HG02840 (cell line): Measurements from ENCODE around the gene ANAPC4.
"Not testable (repeated sequence)": the region's sequence is repeated elsewhere in the genome, so short reads cannot be mapped to it uniquely, and the experiment has no call there.

Source experiments
- ATAC-seq: cut with Tn5 transposase; IDR thresholded peaks from one replicate; pipeline ENCODE4 v1.9.1; 2021; ENCODE audit warnings: mild to moderate bottlenecking, moderate library complexity, moderate number of reproducible peaks; ENCODE audit not compliant: unreplicated experiment, low FRiP score

ANAPC4 gene, protein sequence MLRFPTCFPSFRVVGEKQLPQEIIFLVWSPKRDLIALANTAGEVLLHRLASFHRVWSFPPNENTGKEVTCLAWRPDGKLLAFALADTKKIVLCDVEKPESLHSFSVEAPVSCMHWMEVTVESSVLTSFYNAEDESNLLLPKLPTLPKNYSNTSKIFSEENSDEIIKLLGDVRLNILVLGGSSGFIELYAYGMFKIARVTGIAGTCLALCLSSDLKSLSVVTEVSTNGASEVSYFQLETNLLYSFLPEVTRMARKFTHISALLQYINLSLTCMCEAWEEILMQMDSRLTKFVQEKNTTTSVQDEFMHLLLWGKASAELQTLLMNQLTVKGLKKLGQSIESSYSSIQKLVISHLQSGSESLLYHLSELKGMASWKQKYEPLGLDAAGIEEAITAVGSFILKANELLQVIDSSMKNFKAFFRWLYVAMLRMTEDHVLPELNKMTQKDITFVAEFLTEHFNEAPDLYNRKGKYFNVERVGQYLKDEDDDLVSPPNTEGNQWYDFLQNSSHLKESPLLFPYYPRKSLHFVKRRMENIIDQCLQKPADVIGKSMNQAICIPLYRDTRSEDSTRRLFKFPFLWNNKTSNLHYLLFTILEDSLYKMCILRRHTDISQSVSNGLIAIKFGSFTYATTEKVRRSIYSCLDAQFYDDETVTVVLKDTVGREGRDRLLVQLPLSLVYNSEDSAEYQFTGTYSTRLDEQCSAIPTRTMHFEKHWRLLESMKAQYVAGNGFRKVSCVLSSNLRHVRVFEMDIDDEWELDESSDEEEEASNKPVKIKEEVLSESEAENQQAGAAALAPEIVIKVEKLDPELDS

GRCh38 chr4:25376754-25377571 is at the start of gene ANAPC4:
Gene ANAPC4, plus strand, starts transcription at chr4:25377263. Its CDS starts 165 bp downstream, at chr4:25377428.
- peak; percentile 96 for ATAC-seq

GRCh38 chr4:25328463-25328862 is 48.6 kb upstream of the ANAPC4 start:
- not testable (repeated sequence) for ATAC-seq

- ATAC-seq, result no peak
Observed at GRCh38 chr4:25330335-25330734, 46.7 kb upstream of the ANAPC4 start.

GRCh38 chr4:25330905-25331808 is 45.9 kb upstream of the ANAPC4 start:
- ATAC-seq, result peak; percentile 62

- ATAC-seq, result no peak
Observed at GRCh38 chr4:25343671-25344070, 33.4 kb upstream of the ANAPC4 start.

DNA sequence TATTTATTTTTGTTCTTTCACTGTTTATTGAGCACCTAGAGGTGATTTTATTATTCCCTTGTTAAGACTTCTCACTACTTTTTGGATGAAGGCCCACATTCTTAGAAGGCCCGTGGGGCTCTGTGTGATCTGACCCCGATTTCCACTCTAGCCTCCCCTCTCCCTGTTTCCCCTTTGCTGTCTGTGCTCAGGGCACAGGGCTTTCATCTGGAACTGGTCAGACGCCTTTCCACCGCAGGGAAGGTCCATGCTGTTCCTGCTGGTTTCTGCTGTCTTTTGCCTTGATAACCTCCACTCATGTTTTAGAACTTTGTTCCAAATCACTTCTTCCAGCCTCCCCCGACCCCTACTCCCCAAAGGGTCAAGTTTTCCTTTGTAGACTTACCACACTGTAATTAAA is 31.3 kb upstream of the ANAPC4 start:
- no peak for ATAC-seq

- no peak for ATAC-seq
Observed at GRCh38 chr4:25346913-25347312, 30.1 kb upstream of the ANAPC4 start.

GRCh38 chr4:25347473-25347872 is 29.6 kb upstream of the ANAPC4 start:
- no peak for ATAC-seq

- ATAC-seq, result no peak
Observed at GRCh38 chr4:25347971-25348370, 29.1 kb upstream of the ANAPC4 start.

GRCh38 chr4:25350561-25350960 is 26.5 kb upstream of the ANAPC4 start:
- ATAC-seq, result no peak

GRCh38 chr4:25351777-25352416 is 25.2 kb upstream of the ANAPC4 start:
- ATAC-seq, result no peak

- no peak for ATAC-seq
Observed at GRCh38 chr4:25356068-25356467, 21.0 kb upstream of the ANAPC4 start.

DNA sequence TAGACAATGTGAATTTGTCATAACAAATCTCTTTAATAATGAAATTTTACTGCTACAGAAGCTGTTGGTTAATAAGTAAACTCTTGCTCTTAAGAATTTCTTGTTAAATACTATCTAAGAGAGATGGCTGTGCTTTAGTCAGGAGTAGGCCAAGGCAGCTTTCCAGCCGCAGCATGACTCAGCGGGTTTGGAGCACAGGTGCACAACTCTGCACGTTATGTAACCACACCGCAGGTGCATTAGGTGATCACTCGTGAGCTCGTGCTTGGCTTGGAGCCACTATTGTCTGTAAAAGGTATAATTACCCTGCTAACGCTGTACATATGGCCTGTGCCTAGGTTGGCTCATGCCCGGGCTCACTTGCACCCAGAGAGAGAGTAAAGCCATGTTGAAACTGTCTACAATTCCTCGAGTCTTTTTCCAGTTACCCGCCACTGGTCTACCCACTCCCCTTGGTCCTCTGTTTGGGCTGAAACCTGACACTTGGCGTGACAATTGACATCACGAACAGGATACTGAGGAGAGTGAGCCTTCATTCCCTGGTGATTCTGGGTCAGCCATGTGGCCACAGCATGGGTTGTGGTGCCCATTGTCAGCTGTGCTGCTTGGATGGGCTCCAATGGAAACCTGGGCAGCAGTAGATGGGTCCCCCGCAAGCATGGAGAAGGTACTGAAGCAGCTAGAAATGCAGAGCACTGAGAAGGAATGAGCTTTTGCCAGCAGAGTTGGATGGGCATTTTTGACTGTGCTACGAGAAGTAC is 18.4 kb upstream of the ANAPC4 start:
- no peak for ATAC-seq

GRCh38 chr4:25361253-25361652 is 15.8 kb upstream of the ANAPC4 start:
- no peak for ATAC-seq

DNA sequence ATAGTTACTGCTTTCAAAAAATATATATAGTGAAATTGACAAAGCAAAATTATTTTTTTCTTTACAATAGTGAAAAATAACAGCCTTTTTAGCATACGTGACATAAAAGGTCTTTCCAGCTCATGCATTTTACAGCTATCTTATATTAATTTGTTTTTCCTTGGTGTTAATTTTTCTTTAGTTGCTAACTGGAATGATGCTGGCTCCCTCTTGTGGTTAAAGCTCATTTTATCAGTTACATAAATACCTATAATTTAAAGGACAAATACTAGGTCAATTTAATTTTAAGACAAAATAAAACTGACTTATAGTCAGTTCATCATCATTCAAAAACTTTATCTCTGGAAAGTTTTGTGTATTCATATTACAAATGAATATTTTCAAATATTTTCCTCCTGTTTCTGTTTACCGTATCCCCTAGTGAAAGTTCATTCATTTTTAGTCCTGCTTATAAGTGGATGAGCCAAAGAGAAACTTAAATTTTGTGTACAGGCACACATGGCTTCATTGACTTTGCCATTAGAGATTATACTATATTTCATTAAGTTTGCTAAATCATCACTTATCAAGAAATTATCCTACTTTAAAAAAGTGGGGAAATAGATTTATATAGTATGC is 9.9 kb upstream of the ANAPC4 start:
- no peak for ATAC-seq

GRCh38 chr4:25367877-25368276 is 9.2 kb upstream of the ANAPC4 start:
- ATAC-seq, result no peak

GRCh38 chr4:25368315-25368714 is 8.7 kb upstream of the ANAPC4 start:
- no peak for ATAC-seq

DNA sequence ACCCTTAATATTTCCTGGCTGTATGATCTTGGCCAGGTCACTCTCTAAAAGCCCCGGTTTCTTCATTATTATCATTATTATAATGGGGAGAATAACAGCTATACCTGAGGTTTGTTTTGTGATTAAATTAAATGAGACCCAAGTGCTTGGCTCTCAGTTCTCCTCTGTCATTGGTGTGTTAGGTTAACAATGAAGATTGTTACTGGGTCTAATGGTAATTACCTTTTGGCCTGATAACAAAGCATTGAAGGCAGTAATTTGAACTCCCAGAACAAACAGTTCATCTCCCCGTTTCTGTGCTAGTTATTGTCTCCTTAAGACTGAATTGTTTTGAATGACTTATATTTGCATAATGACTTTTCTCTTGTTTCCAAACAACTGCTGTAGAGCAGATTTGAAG is 6.8 kb upstream of the ANAPC4 start:
- no peak for ATAC-seq
